ENCODE results near the gene AKAP12. TPM values are rescaled to one million over a fixed set of nuclear protein-coding genes. Genes with fewer than 3 reads are reported as not detected.

AKAP12 gene
- polyA plus RNA-seq, 12 donors = 98.7 to 200 (median 120) TPM; not detected in 1

Other genes with a start within 250 kb of the AKAP12 start
- 10 to 100 TPM in 11 of 12 donors, not detected in 1; 10.1 to 18.3 (median 11.9) TPM for gene ZBTB2, start 151.6 kb downstream of the AKAP12 start, polyA plus RNA-seq (ENCODE audit: insufficient read length in 12 of 12)
- gene RMND1, start 212.2 kb downstream of the AKAP12 start, polyA plus RNA-seq (ENCODE audit: insufficient read length in 12 of 12) = 10 to 100 TPM in 11 of 12 donors, not detected in 1; 18.6 to 26.8 (median 21.7) TPM

Measured in muscle of arm (tissue), 12 donors.